A549 treated with AZD9567 at 1 μM for 4 hours (cell line): ENCODE data around the gene AIFM3. TPM values are rescaled to one million over a fixed set of nuclear protein-coding genes. Genes with fewer than 3 reads are reported as not detected.

ENCODE experiments used
- total RNA-seq: library from RNA; stranded (reverse); fragments of 200-300 nt; extraction: Qiagen RNA extraction; gene quantifications from 5 replicates; pipeline ENCODE4 v1.2.3, GENCODE V29; 2022; ENCODE audit not compliant: insufficient read depth

AIFM3 gene
- total RNA-seq = 2.5 to 3.9 TPM (median 3.8 TPM) in 4 of 5 replicates, not detected in the other

GRCh38 chr22:20966883-20967696 is at the start of gene AIFM3:
Gene AIFM3 (plus strand): TSS chr22:20967255. CDS start chr22:20967945, 690 bp downstream.

GRCh38 chr22:20981787-20982562 is 14.9 kb downstream of the AIFM3 start, which contains the start of gene LZTR1:
Gene LZTR1 (plus strand): TSS chr22:20982297. CDS start chr22:20982372, 75 bp downstream.

GRCh38 chr22:21001601-21002325 is 34.7 kb downstream of the AIFM3 start, which contains the start of gene THAP7:
Gene THAP7 (minus strand): TSS chr22:21002118. CDS start chr22:21001911, 207 bp downstream.

GRCh38 chr22:21014726-21015465 is 47.8 kb downstream of the AIFM3 start, which contains the start of gene P2RX6:
Gene P2RX6 (plus strand): TSS chr22:21015165. CDS start chr22:21015175, 10 bp downstream.

Other genes with a start within 250 kb of the AIFM3 start
- 0.03 TPM in 1 of 5 replicates, not detected in the others for gene SERPIND1, start 193.1 kb upstream of the AIFM3 start, total RNA-seq
- 19.0 to 23.7 TPM (median 20.3 TPM) in 5 replicates for gene PI4KA, start 108.4 kb upstream of the AIFM3 start, total RNA-seq
- 13.1 to 19.1 TPM (median 18.5 TPM) in 5 replicates for gene SNAP29, start 108.2 kb upstream of the AIFM3 start, total RNA-seq
- gene CRKL, start 49.8 kb upstream of the AIFM3 start, total RNA-seq = 21.4 to 34.7 TPM (median 22.8 TPM) in 5 replicates
- gene LZTR1, start 15.0 kb downstream of the AIFM3 start, total RNA-seq = 17.3 to 22.0 TPM (median 19.5 TPM) in 5 replicates
- gene THAP7, start 34.9 kb downstream of the AIFM3 start, total RNA-seq = 22.1 to 24.9 TPM (median 23.7 TPM) in 5 replicates
- gene P2RX6, start 47.9 kb downstream of the AIFM3 start, total RNA-seq = 0.69 to 0.84 TPM (median 0.75 TPM) in 4 of 5 replicates, not detected in the other
- gene SLC7A4, start 65.3 kb downstream of the AIFM3 start, total RNA-seq = not detected in 5 replicates
- gene LRRC74B, start 78.7 kb downstream of the AIFM3 start, total RNA-seq = 0.02 to 0.06 TPM (median 0.05 TPM) in 3 of 5 replicates, not detected in the others